ENCODE results near the gene CDH20. TPM values are rescaled to one million over a fixed set of nuclear protein-coding genes. Genes with fewer than 3 reads are reported as not detected.

The CDH20 gene
- total and polyA plus RNA-seq, 2 donors (not counting 1 experiment from before 2014, with no cell fraction given) = 0.24 TPM; not detected in 1

DNA sequence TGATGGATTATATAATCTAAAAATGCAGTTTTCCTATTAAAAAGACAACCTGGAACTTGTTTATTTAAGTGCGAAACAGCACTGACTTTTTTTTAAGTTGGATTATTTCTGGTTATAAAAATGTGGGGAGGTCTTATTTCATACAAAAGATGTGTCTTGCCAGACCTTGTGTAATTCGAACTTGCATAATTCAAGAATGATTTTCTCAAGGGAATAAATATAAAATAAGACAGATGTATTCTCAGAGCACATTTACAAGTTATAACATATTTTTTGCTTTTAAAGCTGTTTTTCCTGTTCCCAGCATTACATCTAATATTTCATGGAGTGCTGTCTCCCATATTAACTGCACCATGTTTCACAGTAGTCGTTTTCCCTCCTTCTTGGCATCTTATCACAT lies 263.1 kb downstream of the CDH20 start:
- Histone ChIP-seq H3K9ac (ENCODE audit: insufficient read depth, low read length) (no peak overlapping the region), H3K27me3 (ENCODE audit: control insufficient read depth, insufficient read depth, low read length) (no peaks in the 10 kb centered on the region), H3K27ac (ENCODE audit: insufficient read depth, low read length) (no peak overlapping the region), H3K9me3 (ENCODE audit: control insufficient read depth, insufficient read depth, low read depth, low read length) (no peaks in the 10 kb centered on the region), H3K4me1 (ENCODE audit: control insufficient read depth, extremely low read depth, insufficient read depth, low read length) (no peaks in the 10 kb centered on the region), H3K4me2 (ENCODE audit: extremely low read depth, insufficient read depth, low read length) (no peak overlapping the region), H3K4me3 (replicated peaks in 1 of 4; ENCODE audit: control extremely low read depth in 1 of 4, insufficient read depth in 1 of 4, low read depth in 3 of 4, low read length in 4 of 4) (no peak overlapping the region), H4K20me1 (ENCODE audit: control insufficient read depth, extremely low read depth, insufficient read depth, low read length) (no peaks in the 10 kb centered on the region), H3K36me3 (ENCODE audit: control insufficient read depth, insufficient read depth, low read length) (no peaks in the 10 kb centered on the region), H2AFZ (ENCODE audit: low read length) (no peak overlapping the region), H3K79me2 (ENCODE audit: control insufficient read depth, insufficient read depth, low read length) (no peaks in the 10 kb centered on the region)
- DNase-seq (ENCODE audit: low read depth in 2 of 2) = peak in 1 of 2 donors; percentile 83
- no peak for TF ChIP-seq EZH2 (IDR thresholded peaks at IDR 0.05; ENCODE audit: low read length, missing control alignments)
- TF ChIP-seq, protein P1, sequence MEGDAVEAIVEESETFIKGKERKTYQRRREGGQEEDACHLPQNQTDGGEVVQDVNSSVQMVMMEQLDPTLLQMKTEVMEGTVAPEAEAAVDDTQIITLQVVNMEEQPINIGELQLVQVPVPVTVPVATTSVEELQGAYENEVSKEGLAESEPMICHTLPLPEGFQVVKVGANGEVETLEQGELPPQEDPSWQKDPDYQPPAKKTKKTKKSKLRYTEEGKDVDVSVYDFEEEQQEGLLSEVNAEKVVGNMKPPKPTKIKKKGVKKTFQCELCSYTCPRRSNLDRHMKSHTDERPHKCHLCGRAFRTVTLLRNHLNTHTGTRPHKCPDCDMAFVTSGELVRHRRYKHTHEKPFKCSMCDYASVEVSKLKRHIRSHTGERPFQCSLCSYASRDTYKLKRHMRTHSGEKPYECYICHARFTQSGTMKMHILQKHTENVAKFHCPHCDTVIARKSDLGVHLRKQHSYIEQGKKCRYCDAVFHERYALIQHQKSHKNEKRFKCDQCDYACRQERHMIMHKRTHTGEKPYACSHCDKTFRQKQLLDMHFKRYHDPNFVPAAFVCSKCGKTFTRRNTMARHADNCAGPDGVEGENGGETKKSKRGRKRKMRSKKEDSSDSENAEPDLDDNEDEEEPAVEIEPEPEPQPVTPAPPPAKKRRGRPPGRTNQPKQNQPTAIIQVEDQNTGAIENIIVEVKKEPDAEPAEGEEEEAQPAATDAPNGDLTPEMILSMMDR (conservative IDR thresholded peaks at IDR 0.05 in 1 of 2, IDR thresholded peaks at IDR 0.05 in 1 of 2; ENCODE audit: low read depth in 1 of 2, low read length in 2 of 2) = no peak

- Histone ChIP-seq H3K27me3 (ENCODE audit: control insufficient read depth, insufficient read depth, low read length) (no peaks in the 10 kb centered on the region), H3K9me3 (ENCODE audit: control insufficient read depth, insufficient read depth, low read depth, low read length) (no peaks in the 10 kb centered on the region), H3K36me3 (ENCODE audit: control insufficient read depth, insufficient read depth, low read length) (no peaks in the 10 kb centered on the region), H3K27ac (ENCODE audit: insufficient read depth, low read length) (no peak overlapping the region), H3K4me1 (ENCODE audit: control insufficient read depth, extremely low read depth, insufficient read depth, low read length) (peaks cover 3% of the 10 kb centered on the region), H3K4me2 (ENCODE audit: extremely low read depth, insufficient read depth, low read length) (no peak overlapping the region), H3K4me3 (replicated peaks in 1 of 4; ENCODE audit: control extremely low read depth in 1 of 4, insufficient read depth in 1 of 4, low read depth in 3 of 4, low read length in 4 of 4) (no peak overlapping the region), H3K79me2 (ENCODE audit: control insufficient read depth, insufficient read depth, low read length) (no peaks in the 10 kb centered on the region), H3K9ac (ENCODE audit: insufficient read depth, low read length) (no peak overlapping the region), H4K20me1 (ENCODE audit: control insufficient read depth, extremely low read depth, insufficient read depth, low read length) (no peaks in the 10 kb centered on the region), H2AFZ (ENCODE audit: low read length) (no peak overlapping the region)
- no peak for DNase-seq (ENCODE audit: low read depth in 2 of 2)
- no peak for TF ChIP-seq EZH2 (IDR thresholded peaks at IDR 0.05; ENCODE audit: low read length, missing control alignments)
- TF ChIP-seq, protein P1 (conservative IDR thresholded peaks at IDR 0.05 in 1 of 2, IDR thresholded peaks at IDR 0.05 in 1 of 2; ENCODE audit: low read depth in 1 of 2, low read length in 2 of 2) = no peak
Measured at GRCh38 chr18:61597316-61597715, 264.1 kb downstream of the CDH20 start.

GRCh38 chr18:61600422-61600821 lies 267.2 kb downstream of the CDH20 start:
- no peak overlapping the region for H2AFZ ChIP-seq (ENCODE audit: low read length)
- peaks cover 9% of the 10 kb centered on the region for H3K79me2 ChIP-seq (ENCODE audit: control insufficient read depth, insufficient read depth, low read length)
- no peak for TF ChIP-seq EZH2 (IDR thresholded peaks at IDR 0.05; ENCODE audit: low read length, missing control alignments)
- TF ChIP-seq, protein P1 (conservative IDR thresholded peaks at IDR 0.05 in 1 of 2, IDR thresholded peaks at IDR 0.05 in 1 of 2; ENCODE audit: low read depth in 1 of 2, low read length in 2 of 2) = no peak
- no peak overlapping the region for H3K4me2 ChIP-seq (ENCODE audit: extremely low read depth, insufficient read depth, low read length)
- DNase-seq (ENCODE audit: low read depth in 2 of 2) = no peak
- H4K20me1 ChIP-seq (ENCODE audit: control insufficient read depth, extremely low read depth, insufficient read depth, low read length) = no peaks in the 10 kb centered on the region
- H3K36me3 ChIP-seq (ENCODE audit: control insufficient read depth, insufficient read depth, low read length) = no peaks in the 10 kb centered on the region
- peaks cover 7% of the 10 kb centered on the region for H3K4me1 ChIP-seq (ENCODE audit: control insufficient read depth, extremely low read depth, insufficient read depth, low read length)
- H3K27me3 ChIP-seq (ENCODE audit: control insufficient read depth, insufficient read depth, low read length) = no peaks in the 10 kb centered on the region
- no peak overlapping the region for H3K9ac ChIP-seq (ENCODE audit: insufficient read depth, low read length)
- H3K4me3 ChIP-seq (replicated peaks in 1 of 4; ENCODE audit: control extremely low read depth in 1 of 4, insufficient read depth in 1 of 4, low read depth in 3 of 4, low read length in 4 of 4) = no peak overlapping the region
- H3K27ac ChIP-seq (ENCODE audit: insufficient read depth, low read length) = no peak overlapping the region
- H3K9me3 ChIP-seq (ENCODE audit: control insufficient read depth, insufficient read depth, low read depth, low read length) = no peaks in the 10 kb centered on the region

Measured in fibroblast of lung (primary cell).